HG02623 (cell line): ENCODE results near the gene TEX19.
"Not testable (repeated sequence)": the region's sequence is repeated elsewhere in the genome, so short reads cannot be mapped to it uniquely, and the experiment has no call there.

Source experiments
- ATAC-seq: cut with Tn5 transposase; IDR thresholded peaks from one replicate; pipeline ENCODE4 v1.9.1; 2021; ENCODE audit warnings: moderate library complexity; ENCODE audit not compliant: unreplicated experiment

Gene TEX19

GRCh38 chr17:82334204-82334621 lies 24.8 kb upstream of the TEX19 start:
- no peak for ATAC-seq

- ATAC-seq, result no peak
Observed at GRCh38 chr17:82334622-82335394, 24.2 kb upstream of the TEX19 start.

GRCh38 chr17:82338858-82339633 lies 20.0 kb upstream of the TEX19 start:
- no peak for ATAC-seq

GRCh38 chr17:82339634-82340580 lies 19.1 kb upstream of the TEX19 start:
- no peak for ATAC-seq

- no peak for ATAC-seq
Observed at GRCh38 chr17:82342361-82343079, 16.5 kb upstream of the TEX19 start.

- ATAC-seq, result no peak
Observed at GRCh38 chr17:82343560-82343959, 15.5 kb upstream of the TEX19 start.

- ATAC-seq, result no peak
Observed at GRCh38 chr17:82344175-82344907, 14.7 kb upstream of the TEX19 start.

GRCh38 chr17:82345151-82345976 lies 13.7 kb upstream of the TEX19 start:
- no peak for ATAC-seq

- ATAC-seq, result no peak
Observed at GRCh38 chr17:82346342-82347300, 12.4 kb upstream of the TEX19 start.

GRCh38 chr17:82347994-82348393 lies 11.1 kb upstream of the TEX19 start:
- ATAC-seq, result not testable (repeated sequence)

- no peak for ATAC-seq
Observed at GRCh38 chr17:82348434-82348833, 10.6 kb upstream of the TEX19 start.

GRCh38 chr17:82348866-82349265 lies 10.2 kb upstream of the TEX19 start:
- no peak for ATAC-seq

- no peak for ATAC-seq
Observed at GRCh38 chr17:82349287-82349701, 9.8 kb upstream of the TEX19 start.

GRCh38 chr17:82350182-82351030 lies 8.6 kb upstream of the TEX19 start:
- no peak for ATAC-seq

GRCh38 chr17:82351254-82351712 lies 7.8 kb upstream of the TEX19 start:
- no peak for ATAC-seq

- ATAC-seq, result peak; percentile 54
Observed at GRCh38 chr17:82351713-82352488, 7.1 kb upstream of the TEX19 start.
